Hepatocyte (in vitro differentiated cells): Measurements from ENCODE around the gene SOX21.

Experiments
- EZH2 ChIP-seq: fragments of 200-600 bp; sonication (generic); IDR thresholded peaks from 2 replicates; pipeline ENCODE4 v1.6.1; 2016; ENCODE audit warnings: antibody characterized with exemption, mild to moderate bottlenecking, borderline replicate concordance
- EZH2phosphoT487 ChIP-seq: fragments of 200-600 bp; sonication (generic); IDR thresholded peaks from one replicate; pipeline ENCODE4 v1.6.1; 2018; ENCODE audit warnings: antibody characterized with exemption, mild to moderate bottlenecking, low read depth, moderate library complexity; ENCODE audit not compliant: unreplicated experiment, severe bottlenecking
- TF ChIP-seq, protein P1 (sequence below): fragments of 200-600 bp; sonication (generic); IDR thresholded peaks from 2 replicates; pipeline ENCODE4 v1.5.1; 2016; ENCODE audit warnings: antibody characterized with exemption, mild to moderate bottlenecking; ENCODE audit not compliant: poor library complexity

DNA sequence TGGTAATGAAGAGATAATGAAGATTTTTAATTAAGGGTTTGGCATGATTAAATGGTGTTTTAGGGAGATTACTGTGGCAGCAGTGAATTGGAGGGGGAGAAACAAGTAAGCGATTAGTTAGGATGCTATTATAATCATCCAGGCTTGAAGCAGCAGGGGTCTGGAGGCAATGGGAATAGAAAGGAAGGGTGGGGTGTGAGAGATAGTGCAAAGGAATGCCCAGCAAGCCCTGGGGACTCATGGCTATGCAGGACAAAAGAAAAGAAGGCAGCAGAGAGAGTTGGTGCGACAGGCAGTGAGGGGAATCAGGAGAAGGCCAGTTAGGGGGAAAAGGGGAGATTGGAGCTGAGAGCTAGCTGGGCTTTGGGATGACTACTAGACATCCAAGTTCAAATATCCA lies 34.5 kb downstream of the SOX21 start:
- TF ChIP-seq, protein P1, sequence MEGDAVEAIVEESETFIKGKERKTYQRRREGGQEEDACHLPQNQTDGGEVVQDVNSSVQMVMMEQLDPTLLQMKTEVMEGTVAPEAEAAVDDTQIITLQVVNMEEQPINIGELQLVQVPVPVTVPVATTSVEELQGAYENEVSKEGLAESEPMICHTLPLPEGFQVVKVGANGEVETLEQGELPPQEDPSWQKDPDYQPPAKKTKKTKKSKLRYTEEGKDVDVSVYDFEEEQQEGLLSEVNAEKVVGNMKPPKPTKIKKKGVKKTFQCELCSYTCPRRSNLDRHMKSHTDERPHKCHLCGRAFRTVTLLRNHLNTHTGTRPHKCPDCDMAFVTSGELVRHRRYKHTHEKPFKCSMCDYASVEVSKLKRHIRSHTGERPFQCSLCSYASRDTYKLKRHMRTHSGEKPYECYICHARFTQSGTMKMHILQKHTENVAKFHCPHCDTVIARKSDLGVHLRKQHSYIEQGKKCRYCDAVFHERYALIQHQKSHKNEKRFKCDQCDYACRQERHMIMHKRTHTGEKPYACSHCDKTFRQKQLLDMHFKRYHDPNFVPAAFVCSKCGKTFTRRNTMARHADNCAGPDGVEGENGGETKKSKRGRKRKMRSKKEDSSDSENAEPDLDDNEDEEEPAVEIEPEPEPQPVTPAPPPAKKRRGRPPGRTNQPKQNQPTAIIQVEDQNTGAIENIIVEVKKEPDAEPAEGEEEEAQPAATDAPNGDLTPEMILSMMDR = no peak
- TF ChIP-seq EZH2phosphoT487 (no peak), EZH2 (no peak)
